HG03064 (cell line): Measurements from ENCODE around the gene ANKS1B.

Experiments
- ATAC-seq: cut with Tn5 transposase; IDR thresholded peaks from one replicate; pipeline ENCODE4 v1.9.1; 2021; ENCODE audit warnings: low read depth; ENCODE audit not compliant: unreplicated experiment

The ANKS1B gene

DNA sequence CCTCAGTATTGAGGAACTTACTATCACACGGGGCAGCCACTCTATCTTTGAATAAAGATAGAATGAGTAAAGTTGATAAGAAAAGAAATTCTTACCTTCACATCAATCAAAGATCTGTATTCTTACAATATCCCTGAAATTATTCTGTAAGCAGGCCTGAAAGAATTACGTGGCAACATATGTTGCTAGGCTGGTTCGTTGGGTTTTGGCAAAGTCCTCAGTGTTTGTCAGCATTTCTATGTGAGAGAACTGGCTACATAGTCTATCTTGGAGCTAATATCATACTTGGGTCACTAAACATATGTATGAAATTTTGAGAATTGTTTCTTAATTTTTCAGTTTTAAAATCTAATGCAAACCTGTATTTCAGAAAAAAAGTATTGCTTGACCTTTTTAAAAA, 749.4 kb downstream of the ANKS1B start:
- ATAC-seq, result no peak

DNA sequence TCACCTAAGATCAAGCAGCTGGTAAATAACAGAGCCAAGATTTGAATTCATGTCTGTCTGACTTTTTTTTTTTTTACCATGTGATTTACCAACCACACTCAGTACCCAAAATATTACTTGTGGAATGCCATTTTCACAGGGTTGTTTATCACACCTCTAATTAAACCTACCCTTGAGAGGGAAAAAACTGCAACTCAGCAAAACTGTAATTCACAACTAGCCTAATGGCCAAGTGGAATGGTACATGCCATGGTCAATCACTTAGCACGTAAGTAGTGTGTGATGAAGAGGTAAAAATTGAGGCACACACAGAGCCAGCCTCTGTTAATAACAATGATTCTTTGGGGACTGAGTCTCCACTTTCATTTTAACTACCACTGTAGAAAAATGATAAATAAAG, 750.0 kb downstream of the ANKS1B start:
- ATAC-seq, result no peak

DNA sequence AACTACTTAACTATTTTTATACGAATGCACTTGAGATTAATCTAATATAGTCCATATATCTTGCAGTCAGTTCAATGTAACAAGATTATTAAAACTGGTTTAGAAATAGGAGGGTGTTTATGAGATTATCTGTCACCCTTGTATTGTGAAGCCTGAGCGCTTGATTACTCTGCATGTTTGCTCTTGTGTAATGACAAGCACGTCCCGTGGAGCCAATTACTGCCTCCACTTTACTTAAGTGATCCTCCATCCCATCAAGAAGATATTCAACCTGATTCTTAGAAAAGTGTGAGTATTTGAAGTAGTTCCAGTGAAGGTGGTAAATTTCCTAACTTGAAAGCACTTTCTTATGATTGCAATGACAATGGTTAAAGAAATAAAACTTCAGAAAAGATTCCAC, 752.4 kb downstream of the ANKS1B start:
- ATAC-seq, result no peak

DNA sequence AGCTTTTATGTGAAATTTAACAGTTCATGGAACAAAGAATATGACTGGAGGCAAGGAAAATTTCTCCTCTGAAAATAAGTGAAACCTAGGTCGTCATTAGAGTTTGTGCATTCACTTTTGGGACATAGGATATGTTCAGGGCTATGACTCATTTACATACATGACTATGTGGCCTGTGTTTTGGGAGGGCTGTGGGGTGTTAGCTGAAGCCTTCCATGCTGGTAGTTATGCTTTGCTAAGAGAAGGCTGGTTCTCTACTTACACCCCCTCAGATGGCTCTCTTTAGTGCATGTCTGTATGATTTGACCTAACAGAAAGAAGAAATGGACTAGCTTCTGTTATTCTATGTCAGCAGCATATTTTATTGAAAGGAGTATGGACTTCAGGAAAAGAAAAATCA, 753.7 kb downstream of the ANKS1B start:
- ATAC-seq, result no peak

DNA sequence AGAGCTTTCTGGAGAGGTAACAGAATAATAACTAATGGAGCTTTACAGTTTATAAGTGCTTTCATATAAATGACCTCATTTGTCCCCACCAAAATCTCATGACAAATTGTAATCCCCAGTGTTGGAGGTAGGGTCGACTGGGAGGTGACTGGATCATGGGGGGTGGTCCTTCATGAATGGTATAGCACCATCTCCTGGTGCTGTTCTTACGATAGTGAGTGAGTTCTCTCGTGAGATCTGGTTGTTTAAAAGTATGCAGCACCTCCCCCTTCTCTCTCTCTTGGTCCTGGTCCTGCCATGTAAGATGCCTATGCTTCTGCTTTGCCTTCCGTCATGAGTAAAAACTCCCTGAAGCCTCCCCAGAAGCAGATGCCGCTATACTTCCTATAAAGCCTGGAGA, 760.5 kb downstream of the ANKS1B start:
- no peak for ATAC-seq

DNA sequence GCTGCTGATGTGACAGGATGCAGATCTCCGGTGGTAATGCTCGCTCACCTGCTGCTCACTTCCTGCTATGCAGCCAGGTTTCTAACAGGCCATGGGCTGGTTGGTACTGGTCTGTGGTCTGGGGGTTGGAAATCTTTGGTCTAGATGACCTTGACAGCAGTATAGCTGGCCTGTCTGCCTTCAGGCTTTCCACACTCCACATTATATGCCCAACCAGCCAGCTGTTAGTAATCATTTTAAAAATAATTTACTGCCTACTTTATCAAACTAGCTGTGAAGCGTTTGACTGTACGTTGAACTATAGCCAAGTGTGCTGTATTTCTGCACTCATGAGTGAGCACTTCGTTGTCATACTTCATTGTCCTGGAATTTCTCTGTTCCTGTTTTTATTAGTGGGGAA, 761.2 kb downstream of the ANKS1B start:
- ATAC-seq, result no peak

DNA sequence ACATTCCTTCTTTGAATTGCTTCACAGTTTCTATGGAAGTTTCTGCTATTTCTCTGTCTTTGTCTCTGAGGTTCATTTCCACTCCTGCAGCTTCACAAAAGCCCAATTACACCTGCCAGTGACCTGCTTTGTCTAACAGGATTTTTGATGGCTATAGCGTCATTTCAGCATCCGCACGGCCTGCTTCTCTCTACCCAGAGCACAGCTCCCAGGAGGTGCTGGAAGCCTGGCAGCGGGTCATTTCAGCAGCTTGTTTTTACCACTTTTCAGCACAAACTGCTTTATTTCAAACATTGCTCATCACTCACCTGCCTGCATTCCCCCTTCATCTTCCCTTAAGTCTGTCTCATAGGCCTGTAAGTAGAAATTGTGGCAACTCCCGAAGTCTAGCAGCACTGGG, 771.7 kb downstream of the ANKS1B start:
- no peak for ATAC-seq

DNA sequence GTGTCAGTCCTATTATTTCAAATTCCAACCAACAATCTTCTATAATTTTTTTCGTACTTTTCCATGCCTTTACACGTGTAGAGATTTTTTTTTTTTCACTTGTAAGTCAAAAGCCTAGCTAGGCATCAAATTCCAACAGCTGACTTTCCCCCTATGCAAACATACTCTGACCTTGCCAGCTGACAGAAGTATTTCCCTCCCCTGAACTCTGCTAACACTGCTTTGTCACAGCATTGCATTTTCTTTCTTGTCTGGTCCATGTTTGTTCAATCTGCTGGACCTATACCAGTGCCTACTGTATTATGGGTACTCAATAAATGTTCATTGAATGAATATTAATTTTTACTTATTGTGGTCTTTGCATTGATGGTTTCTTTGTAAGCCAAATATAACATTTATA, 772.5 kb downstream of the ANKS1B start:
- no peak for ATAC-seq

DNA sequence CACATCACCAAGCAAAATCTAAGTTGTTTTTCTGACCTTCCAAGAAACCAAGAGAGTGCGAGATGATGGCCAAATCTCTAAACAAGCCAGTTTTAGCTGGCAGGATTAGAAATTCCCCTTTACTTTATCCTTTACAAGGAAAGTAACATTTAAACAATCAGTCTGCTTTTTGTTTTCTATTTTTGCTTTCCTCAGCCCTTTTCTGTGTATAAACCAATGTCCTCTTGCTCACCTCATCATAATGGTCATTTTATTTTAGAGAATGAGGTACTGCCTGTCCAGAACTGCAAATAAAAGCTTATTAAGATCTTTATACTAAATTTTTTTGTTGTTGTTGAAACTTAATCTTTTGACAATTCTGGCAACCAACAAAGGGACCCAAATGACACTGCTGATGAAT, 779.6 kb downstream of the ANKS1B start:
- ATAC-seq, result no peak

DNA sequence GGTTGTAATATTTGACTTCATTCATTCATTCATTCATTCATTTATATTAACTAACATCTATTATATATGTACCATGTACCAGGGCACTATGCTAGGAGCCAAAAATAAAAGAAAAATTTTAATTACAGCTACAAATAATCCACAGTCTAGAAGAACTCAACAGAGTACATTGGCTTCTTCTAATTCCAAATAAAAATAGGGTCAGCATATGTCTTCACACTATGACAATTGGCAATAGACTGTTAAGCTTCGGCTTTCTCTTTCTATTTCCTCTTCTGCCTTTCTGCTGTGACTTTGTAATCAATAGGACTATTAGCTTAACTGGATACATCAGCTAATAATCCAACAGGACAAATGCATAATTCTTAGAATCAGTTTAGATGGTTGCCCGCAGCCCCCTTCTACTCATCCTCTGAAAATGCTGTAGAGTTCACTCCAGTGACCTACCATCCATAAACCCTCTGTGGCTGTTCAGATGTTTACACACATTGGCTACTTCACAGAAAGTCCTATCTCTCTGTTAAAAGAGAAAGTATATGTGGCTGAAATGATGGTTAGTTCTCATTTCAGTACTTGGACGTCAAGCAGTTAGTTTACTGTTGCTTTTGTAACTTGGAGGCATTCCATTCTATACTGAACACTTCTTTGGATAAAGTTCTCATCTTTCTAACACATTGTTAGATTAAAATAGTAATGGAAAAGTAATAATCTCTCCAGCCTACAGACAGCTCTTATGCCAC, 782.7 kb downstream of the ANKS1B start:
- ATAC-seq, result no peak

DNA sequence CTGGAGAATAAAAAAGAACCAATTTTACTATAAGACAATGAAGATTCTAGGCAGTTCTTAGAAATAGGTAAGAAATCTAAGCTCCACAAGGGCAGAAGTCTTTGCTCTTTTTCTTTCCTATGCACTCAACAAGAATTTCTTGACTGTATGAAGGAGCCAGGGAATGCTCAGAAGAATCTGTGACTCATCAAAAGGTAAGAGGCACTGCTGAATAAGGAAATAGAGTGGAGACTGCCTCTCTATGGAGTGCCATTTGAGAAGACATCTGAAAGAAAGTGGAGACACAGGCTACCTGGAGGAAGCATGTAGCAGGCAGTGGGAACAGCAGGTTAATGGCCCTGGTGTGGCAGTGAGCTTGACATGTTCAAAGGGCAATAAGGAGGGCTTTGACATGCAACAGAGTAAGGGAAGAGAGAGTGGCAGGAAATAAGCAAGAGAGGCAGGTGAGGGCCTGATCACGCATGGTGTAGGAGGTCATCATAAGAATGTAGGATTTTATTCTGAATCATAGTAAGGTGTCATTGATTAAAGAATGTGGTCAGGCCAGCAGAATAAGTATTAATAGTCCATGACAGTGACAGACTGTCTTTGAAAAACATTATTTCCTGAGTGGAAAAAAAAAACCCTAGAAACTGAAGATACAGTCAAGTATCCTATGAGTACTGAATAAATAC, 783.9 kb downstream of the ANKS1B start:
- ATAC-seq, result no peak

DNA sequence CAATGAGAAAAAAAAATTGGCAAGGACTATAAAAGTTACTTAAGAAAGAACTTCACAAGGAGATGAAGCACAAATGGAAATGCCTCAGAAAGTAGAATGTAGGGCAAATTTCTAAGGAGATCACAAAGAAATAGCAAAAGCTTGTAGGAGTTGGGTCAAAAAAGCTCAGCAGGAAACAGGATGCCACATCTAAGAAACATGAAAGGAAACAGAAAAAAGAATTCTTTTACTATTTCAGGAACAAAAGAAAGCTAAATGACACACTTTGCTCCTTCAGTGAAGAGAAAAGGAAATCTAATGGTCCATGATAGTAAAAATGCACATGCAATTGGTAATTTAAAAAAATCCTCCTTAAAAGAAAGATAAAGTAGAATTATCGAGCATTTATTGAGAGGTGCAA, 789.3 kb downstream of the ANKS1B start:
- no peak for ATAC-seq

DNA sequence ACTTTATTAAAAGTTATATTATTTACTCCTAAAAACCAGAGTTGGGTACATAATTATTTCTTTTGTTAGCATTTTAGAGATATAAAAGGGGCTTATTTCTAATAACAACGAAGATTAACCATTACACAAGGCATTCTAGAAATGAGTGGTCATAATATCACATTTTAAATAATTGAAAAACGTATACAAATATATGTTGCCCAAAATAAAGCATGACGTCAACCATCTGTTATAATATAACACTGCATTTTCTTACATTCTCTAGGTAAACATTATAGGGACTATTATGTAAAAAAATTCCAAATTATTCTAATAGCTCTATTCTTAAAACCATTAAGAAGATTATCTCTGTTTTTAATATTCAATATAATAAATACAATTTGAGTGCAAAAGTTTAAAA, 792.2 kb downstream of the ANKS1B start:
- no peak for ATAC-seq

DNA sequence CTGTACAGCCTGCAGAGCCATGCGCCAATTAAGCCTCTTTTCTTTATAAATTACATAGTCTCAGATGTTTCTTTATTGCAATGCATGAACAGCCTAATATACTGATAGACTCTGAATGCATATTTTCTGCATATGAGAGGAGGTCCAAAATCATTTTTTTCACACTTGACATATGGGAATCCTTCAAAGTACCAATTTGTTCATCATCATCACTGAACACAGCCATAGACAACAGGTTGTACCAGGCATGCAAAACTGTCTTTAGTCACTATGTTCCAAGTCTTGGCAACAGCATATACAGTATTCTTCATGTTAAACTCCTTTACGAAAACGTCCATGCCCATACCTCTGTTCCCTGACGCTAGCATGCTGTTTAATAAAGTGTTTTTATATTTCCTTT, 807.9 kb downstream of the ANKS1B start:
- no peak for ATAC-seq

DNA sequence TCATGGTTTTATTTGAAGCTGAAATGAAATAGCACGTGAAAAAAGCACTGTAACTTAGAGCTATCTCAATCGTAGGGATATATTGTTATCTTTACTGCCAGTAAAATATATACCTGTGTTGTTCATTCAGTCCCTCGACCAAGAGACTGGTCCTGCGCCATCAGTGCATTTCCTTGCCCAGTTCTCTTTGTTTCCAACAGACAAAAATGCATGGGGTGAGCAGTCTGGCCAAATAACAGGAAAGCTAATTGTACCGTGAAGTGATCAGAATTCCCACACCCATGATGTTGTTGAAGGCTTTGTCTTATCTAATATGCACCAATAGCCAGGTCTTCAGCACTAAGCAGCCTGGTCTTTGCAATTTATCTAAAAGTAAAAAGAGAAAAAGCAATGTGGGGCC, 814.3 kb downstream of the ANKS1B start:
- no peak for ATAC-seq

DNA sequence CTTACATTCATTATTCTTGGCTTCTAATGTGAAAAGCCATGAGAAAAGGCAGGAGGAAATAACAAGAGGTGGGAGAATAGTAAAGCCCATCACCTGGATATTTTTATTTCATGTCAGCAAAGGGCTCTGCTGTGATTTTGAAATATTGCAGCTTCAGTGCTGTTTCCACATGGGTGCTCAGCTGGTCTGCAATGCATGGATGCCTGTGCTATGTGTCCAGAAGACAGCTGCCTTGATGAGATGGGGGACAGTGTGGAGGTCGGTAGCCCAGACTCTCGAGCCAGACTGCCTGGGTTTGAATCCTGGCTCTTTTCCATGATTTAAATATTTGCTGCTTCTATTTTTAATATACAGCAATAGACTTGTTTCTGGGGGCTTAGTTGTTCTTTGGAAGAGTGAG, 814.7 kb downstream of the ANKS1B start:
- ATAC-seq, result no peak

DNA sequence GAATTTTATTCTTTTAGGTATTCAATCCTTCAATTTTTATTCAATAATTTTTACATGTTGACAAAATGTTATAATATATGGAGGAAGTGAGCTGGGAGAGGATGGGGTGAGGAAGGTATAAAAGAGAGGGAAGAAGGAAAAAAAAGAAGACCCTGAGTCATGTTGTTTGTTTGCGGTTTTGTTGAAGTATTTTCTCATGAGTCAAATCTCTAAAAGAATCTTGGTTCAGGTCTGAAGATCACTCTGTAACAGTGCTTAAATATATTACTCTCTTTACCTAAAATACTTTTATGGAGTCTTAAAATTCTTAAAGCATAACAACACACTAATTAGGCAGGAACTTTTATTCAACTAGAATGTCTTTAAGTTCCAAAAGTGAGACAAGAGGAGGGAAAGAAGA, 826.8 kb downstream of the ANKS1B start:
- no peak for ATAC-seq

DNA sequence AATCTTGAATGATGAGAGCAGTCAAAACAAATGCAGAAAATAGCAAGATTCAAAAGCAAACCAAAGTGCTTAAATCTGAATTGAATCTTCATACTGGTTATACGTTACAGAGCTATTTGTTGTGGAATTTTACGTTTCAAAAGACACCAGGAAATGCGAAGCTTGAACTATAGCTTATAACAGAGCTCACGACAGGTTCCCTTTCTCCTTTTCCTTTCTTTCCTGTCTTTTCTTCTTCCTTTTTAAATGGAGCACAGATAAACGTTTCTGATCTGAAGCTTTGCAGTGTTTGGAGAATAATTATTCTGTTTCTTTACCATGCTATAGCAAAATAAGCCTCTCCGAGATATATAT, 829.8 kb downstream of the ANKS1B start:
- ATAC-seq, result no peak

DNA sequence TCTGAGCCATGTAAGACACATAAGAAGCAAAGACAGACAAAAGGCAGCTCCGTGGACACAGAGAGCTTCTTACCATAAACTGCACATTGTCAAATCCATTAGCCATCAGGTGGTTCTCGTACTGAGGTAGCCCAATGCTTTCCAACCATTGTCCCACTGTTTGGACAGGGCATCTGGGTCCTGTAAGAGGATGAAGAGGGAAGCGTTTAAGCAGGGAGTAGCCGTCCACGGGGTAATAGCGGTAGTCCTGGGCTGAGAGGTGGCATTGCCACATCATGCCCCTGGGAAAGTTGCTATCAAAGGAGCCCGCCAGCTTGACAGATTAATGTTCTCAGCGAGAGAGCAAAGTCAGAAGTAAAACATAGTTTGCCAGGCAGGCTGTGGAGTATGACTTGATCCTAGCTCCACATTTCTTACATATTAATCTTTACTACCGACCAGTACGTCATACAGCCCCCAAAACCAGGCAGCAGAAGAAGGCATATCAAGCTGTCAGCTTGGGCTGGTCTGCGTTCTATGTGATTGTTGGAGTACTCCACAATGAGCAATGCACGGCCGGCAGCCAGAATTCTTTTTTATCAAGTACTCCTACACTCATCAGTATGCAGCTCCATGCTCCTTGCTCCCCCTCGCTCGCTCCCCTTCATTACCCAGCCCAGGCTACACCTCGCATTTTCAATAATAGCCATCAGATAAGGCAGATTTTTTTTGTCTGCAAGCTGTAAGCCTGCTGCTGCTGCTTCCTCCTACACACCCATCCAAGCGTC, 830.3 kb downstream of the ANKS1B start:
- no peak for ATAC-seq

DNA sequence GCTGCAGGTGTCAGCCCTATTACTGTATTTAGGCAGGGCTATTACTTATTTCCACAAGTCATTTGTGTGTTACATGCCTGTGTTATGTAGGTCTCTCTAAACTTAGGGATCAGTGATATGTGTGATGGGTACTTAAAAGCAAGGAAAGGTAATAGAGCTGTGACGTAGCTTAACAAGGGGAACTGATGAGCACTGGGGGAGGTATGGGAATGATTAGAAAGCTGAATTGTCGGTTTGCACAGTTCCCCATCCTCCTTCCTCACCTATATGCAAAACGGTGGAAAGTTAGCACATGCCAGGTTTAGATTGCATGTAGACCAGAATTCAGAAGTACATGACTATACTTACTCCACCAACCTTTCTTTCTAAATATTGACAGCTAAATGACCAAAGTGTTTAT, 831.4 kb downstream of the ANKS1B start:
- no peak for ATAC-seq

DNA sequence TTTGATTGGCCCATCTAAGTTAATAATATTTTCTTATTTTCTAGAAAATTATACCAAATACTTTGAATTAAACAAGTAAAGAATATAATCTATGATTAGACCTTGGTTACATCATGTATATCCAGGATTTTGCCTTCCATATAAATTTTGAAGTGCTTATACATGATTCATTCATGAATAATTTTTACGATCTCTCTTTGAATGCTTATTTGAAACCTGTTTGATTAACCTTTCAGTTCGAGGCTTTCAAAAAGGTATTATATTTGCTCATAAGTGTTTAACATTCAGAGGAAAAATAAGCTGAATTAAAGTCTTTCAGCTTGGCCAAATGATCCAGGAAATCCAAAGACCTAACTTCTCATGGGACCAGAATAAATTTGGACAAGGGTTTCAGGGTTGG, 832.4 kb downstream of the ANKS1B start:
- no peak for ATAC-seq

DNA sequence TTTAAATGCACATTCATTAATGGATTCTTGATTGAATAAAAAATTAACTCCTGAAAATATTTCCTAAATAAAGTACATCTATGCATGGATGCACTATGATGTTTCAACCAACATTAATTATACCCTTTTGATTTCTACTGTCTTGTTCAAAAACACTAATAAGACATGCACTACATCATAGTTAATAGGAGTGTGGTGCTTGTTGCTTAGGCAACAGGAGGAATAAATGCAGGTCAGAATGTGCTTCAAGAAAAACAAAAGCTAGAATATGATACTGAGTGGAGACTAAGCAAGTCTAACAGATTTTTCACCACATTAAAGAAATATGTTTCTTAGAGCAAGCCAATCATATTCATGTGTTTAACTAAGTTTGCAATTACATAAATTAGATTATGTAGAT, 833.0 kb downstream of the ANKS1B start:
- no peak for ATAC-seq
